Muscle of leg (tissue), 9 donors: ENCODE results near the gene SEPTIN11. TPM values are rescaled to one million over a fixed set of nuclear protein-coding genes. Genes with fewer than 3 reads are reported as not detected.

ENCODE experiments used
- polyA plus RNA-seq, 8 donors: library from polyadenylated mRNA; unstranded; fragments of 120-200 nt; gene quantifications; one replicate each; pipeline versions ENCODE4 v1.2.1 to v1.2.3, GENCODE V29; 2013; ENCODE audit warnings: inconsistent platforms in 1 of 8, low replicate concordance in 1 of 8; ENCODE audit not compliant: insufficient read length in 8 of 8, insufficient read depth in 1 of 8
- total RNA-seq: library from RNA; stranded (reverse); fragments of 120-200 nt; gene quantifications from one replicate; pipeline ENCODE4 v1.2.4, GENCODE V29; 2013

The SEPTIN11 gene
- total and polyA plus RNA-seq, 9 donors: 198 to 369 (median 271) TPM

Other genes with a start within 250 kb of the SEPTIN11 start
- gene SOWAHB, start 51.6 kb upstream of the SEPTIN11 start, total RNA-seq: 0.13 TPM
- under 1 TPM; 0.05 to 0.32 (median 0.12) TPM for gene SOWAHB, start 51.6 kb upstream of the SEPTIN11 start, polyA plus RNA-seq
- gene CCNI, start 126.2 kb downstream of the SEPTIN11 start, total RNA-seq: 124 TPM
- gene CCNI, start 126.2 kb downstream of the SEPTIN11 start, polyA plus RNA-seq: 100 to 1,000 TPM; 242 to 334 (median 259) TPM
- gene CCNG2, start 207.5 kb downstream of the SEPTIN11 start, total RNA-seq: 62.6 TPM
- gene CCNG2, start 207.5 kb downstream of the SEPTIN11 start, polyA plus RNA-seq: 100 to 1,000 TPM; 107 to 141 (median 115) TPM